GM19023 (cell line): Measurements from ENCODE around the gene MYH9.
"Not testable (repeated sequence)": the region's sequence is repeated elsewhere in the genome, so short reads cannot be mapped to it uniquely, and the experiment has no call there.

Source experiments
- ATAC-seq: cut with Tn5 transposase; IDR thresholded peaks from one replicate; pipeline ENCODE4 v1.9.1; 2021; ENCODE audit warnings: mild to moderate bottlenecking, moderate library complexity; ENCODE audit not compliant: unreplicated experiment

Gene MYH9

GRCh38 chr22:36387959-36388726 is at the start of gene MYH9:
Gene MYH9, minus strand, starts transcription at chr22:36387967. Its CDS starts 38,731 bp downstream, at chr22:36349236.
- ATAC-seq, result peak; percentile 79

DNA sequence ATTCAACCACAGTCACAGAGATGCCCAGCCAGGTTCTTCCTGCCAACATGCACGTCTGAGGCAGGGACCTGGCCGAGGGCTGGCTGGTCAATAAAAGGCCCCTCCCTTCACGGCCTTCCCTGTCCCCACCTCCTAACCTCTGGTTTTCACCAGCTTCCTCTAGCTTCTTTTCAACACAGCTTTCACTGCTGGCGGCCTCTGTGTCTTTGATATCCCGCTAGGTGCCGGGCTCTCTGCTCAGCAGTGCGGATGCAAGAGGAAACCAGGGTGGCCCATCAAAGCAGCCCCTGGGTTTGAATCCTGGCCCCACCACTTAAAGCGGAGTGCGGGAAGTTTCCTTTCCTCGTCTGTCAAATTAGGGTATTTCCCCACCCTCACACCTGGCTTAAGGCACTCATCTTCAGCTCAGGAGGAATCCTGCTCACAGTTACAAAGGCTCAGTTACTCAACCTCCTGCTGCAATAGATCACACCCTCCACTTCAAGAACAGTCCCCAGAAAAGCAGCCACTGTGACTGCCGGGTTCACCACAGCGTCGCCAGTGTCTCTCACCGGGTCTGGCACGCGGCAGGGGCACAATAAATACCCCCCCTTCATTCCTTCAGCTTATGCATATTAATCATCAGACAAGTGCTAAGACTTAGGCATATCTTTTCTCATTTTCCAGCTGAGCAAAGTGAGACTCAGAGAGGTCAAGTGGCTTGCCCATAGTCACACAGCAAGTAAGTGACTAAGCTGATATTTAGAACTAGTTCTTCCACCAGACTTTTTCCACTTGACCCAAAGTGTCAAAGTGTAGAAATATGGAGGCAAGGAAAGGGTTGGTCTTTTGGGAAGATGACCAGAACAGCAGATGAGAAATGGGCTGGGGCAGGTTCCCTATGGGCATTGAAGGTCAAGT is 48.0 kb upstream of the MYH9 start:
- no peak for ATAC-seq

GRCh38 chr22:36433318-36434231 is 45.8 kb upstream of the MYH9 start:
- ATAC-seq, result no peak

- no peak for ATAC-seq
Measured at GRCh38 chr22:36432592-36433317, 45.0 kb upstream of the MYH9 start.

GRCh38 chr22:36431977-36432376 is 44.2 kb upstream of the MYH9 start:
- no peak for ATAC-seq

DNA sequence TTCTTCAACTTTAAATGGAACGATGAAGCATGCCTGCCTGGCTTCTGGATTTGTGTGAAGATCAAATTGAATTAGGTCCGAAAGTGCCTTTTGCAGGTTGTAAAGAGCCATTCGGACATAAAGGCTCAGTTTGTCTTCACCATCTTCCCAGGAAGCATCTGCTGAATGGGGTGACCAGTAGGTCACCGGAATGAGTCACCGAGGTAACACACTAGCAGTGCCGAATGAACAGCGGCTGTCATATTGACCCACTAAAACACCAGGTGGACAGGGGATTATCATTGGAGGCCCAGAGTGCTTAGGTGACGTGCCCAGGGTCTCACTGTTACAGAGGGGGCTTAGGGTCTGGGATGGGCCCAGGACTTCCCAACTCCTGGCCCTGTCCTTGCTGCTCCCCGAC is 43.1 kb upstream of the MYH9 start:
- no peak for ATAC-seq

- not testable (repeated sequence) for ATAC-seq
Measured at GRCh38 chr22:36427952-36428351, 40.2 kb upstream of the MYH9 start.

GRCh38 chr22:36425977-36426523 is 38.3 kb upstream of the MYH9 start:
- no peak for ATAC-seq

GRCh38 chr22:36424901-36425579 is 37.3 kb upstream of the MYH9 start:
- ATAC-seq, result no peak

GRCh38 chr22:36424466-36424865 is 36.7 kb upstream of the MYH9 start:
- ATAC-seq, result not testable (repeated sequence)

- no peak for ATAC-seq
Measured at GRCh38 chr22:36423461-36424404, 36.0 kb upstream of the MYH9 start.

- ATAC-seq, result no peak
Measured at GRCh38 chr22:36422287-36423014, 34.7 kb upstream of the MYH9 start.

- no peak for ATAC-seq
Measured at GRCh38 chr22:36419912-36420882, 32.4 kb upstream of the MYH9 start.

DNA sequence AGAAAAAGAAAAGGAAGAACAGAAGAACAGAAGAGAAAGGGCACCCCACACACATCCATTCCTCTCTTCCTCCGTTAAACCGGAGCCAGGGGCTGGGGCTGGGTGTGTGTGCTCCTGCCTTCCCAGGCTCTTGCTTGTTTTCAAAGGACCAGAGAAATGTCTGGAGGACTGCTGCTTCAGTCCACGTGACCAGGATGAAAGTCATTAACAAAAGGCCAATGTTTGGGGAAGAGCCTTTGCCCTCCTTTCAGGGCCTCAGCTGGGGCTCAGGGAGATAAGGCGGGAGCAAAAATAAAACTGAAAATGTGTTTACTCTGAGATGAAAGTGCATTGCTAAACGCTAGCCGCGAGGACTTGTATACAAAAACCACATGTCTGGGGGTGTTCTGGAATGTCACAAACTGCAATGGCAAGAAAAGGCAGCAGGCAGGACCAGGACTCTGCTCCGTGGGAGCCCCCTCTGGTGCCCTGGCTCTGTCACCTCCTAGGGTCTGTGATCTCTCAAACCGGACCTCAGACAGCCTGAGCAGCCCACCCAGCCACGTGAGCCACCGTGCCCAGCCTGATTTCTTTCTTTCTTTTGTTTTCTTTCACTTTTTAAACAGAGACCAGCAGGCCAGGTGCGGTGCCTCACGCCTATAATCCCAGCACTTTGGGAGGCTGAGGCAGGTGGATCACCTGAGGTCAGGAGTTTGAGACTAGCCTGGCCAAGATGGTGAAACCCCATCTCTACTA is 31.6 kb upstream of the MYH9 start:
- ATAC-seq, result no peak

GRCh38 chr22:36417281-36417686 is 29.5 kb upstream of the MYH9 start:
- no peak for ATAC-seq
